ENCODE measurements around the gene ABCB10. TPM values are rescaled to one million over a fixed set of nuclear protein-coding genes. Genes with fewer than 3 reads are reported as not detected.
"Not testable (repeated sequence)": the region's sequence is repeated elsewhere in the genome, so short reads cannot be mapped to it uniquely, and the experiment has no call there.

The ABCB10 gene
- total RNA-seq, 1 donor from 2014 or later, result 16.4 TPM

- peaks cover 2% of the 10 kb centered on the region for H3K27me3 Mint-ChIP-seq (ENCODE audit: low read depth)
Observed at GRCh38 chr1:229567109-229567868, 8.8 kb upstream of the ABCB10 start.

GRCh38 chr1:229563701-229564100, 5.2 kb upstream of the ABCB10 start:
- Mint-ChIP-seq H3K27ac (no peak overlapping the region), H3K4me3 (no peak overlapping the region), H3K9me3 (no peaks in the 10 kb centered on the region), H3K36me3 (no peaks in the 10 kb centered on the region), H3K4me1 (peaks cover 2% of the 10 kb centered on the region), H3K27me3 (ENCODE audit: low read depth) (no peaks in the 10 kb centered on the region)
- DNase-seq (ENCODE audit: low spot score in 2 of 2, unreplicated experiment in 2 of 2), result no peak
- no peak for TF ChIP-seq CTCF (IDR thresholded peaks at IDR 0.05; ENCODE audit: unreplicated experiment)

More at GRCh38 chr1:229567109-229567868, 8.8 kb upstream of the ABCB10 start:
- Mint-ChIP-seq H3K4me3 (no peak overlapping the region), H3K27ac (no peak overlapping the region), H3K9me3 (no peaks in the 10 kb centered on the region), H3K36me3 (no peaks in the 10 kb centered on the region), H3K4me1 (no peaks in the 10 kb centered on the region)
- TF ChIP-seq CTCF (IDR thresholded peaks at IDR 0.05; ENCODE audit: unreplicated experiment), result no peak
- no peak for DNase-seq (ENCODE audit: low spot score in 2 of 2, unreplicated experiment in 2 of 2)

GRCh38 chr1:229563241-229563640, 4.7 kb upstream of the ABCB10 start:
- Mint-ChIP-seq H3K27me3 (ENCODE audit: low read depth) (no peaks in the 10 kb centered on the region), H3K4me1 (peaks cover 2% of the 10 kb centered on the region), H3K36me3 (no peaks in the 10 kb centered on the region), H3K27ac (no peak overlapping the region), H3K4me3 (no peak overlapping the region), H3K9me3 (no peaks in the 10 kb centered on the region)
- no peak for TF ChIP-seq CTCF (IDR thresholded peaks at IDR 0.05; ENCODE audit: unreplicated experiment)
- no peak for DNase-seq (ENCODE audit: low spot score in 2 of 2, unreplicated experiment in 2 of 2)

- H3K27ac Mint-ChIP-seq, result no peak overlapping the region
- H3K4me3 Mint-ChIP-seq, result no peak overlapping the region
- H3K4me1 Mint-ChIP-seq, result peaks cover 2% of the 10 kb centered on the region
- no peaks in the 10 kb centered on the region for H3K27me3 Mint-ChIP-seq (ENCODE audit: low read depth)
- TF ChIP-seq CTCF (IDR thresholded peaks at IDR 0.05; ENCODE audit: unreplicated experiment), result no peak
- no peaks in the 10 kb centered on the region for H3K36me3 Mint-ChIP-seq
- no peak for DNase-seq (ENCODE audit: low spot score in 2 of 2, unreplicated experiment in 2 of 2)
- H3K9me3 Mint-ChIP-seq, result no peaks in the 10 kb centered on the region
Observed at GRCh38 chr1:229562686-229563085, 4.2 kb upstream of the ABCB10 start.

- peaks cover 16% of the 10 kb centered on the region for H3K4me1 Mint-ChIP-seq
- H3K27ac Mint-ChIP-seq, result no peak overlapping the region
- no peaks in the 10 kb centered on the region for H3K27me3 Mint-ChIP-seq (ENCODE audit: low read depth)
- H3K4me3 Mint-ChIP-seq, result no peak overlapping the region
- no peaks in the 10 kb centered on the region for H3K9me3 Mint-ChIP-seq
- H3K36me3 Mint-ChIP-seq, result no peaks in the 10 kb centered on the region
- no peak for DNase-seq (ENCODE audit: low spot score in 2 of 2, unreplicated experiment in 2 of 2)
- TF ChIP-seq CTCF (IDR thresholded peaks at IDR 0.05; ENCODE audit: unreplicated experiment), result no peak
Observed at GRCh38 chr1:229561141-229561540, 2.6 kb upstream of the ABCB10 start.

- DNase-seq (ENCODE audit: low spot score in 2 of 2, unreplicated experiment in 2 of 2); H3K9me3 Mint-ChIP-seq; H3K27ac Mint-ChIP-seq; H3K4me3 Mint-ChIP-seq; H3K27me3 Mint-ChIP-seq (ENCODE audit: low read depth); H3K36me3 Mint-ChIP-seq: not testable (repeated sequence)
- peaks cover 19% of the 10 kb centered on the region for H3K4me1 Mint-ChIP-seq
Observed at GRCh38 chr1:229560124-229560523, 1.6 kb upstream of the ABCB10 start.

GRCh38 chr1:229559336-229559801, 862 bp upstream of the ABCB10 start:
- H3K4me1 Mint-ChIP-seq, result peaks cover 24% of the 10 kb centered on the region
- peak overlapping the region; percentile 91 for H3K27ac Mint-ChIP-seq
- H3K36me3 Mint-ChIP-seq; H3K9me3 Mint-ChIP-seq; DNase-seq (ENCODE audit: low spot score in 2 of 2, unreplicated experiment in 2 of 2); H3K27me3 Mint-ChIP-seq (ENCODE audit: low read depth): not testable (repeated sequence)
- peak overlapping the region; percentile 88 for H3K4me3 Mint-ChIP-seq

All from mesothelial cell of epicardium (in vitro differentiated cells).